PFSK-1 (cell line): Measurements from ENCODE around the gene CAMTA1.

Experiments
- POLR2AphosphoS5 ChIP-seq: IDR thresholded peaks from 2 replicates; pipeline ENCODE4 v1.6.1; 2012; ENCODE audit warnings: low read depth, mild to moderate bottlenecking, control low read depth, low read length, moderate library complexity
- SIN3A ChIP-seq: IDR thresholded peaks from 2 replicates; pipeline ENCODE4 v1.6.1; 2012; ENCODE audit warnings: mild to moderate bottlenecking, low read length, moderate library complexity, borderline replicate concordance; ENCODE audit not compliant: insufficient read depth
- TAF1 ChIP-seq: IDR thresholded peaks from 2 replicates; pipeline ENCODE4 v1.6.1; 2012; ENCODE audit warnings: low read length, control low read depth, borderline replicate concordance; ENCODE audit not compliant: insufficient read depth
- TF ChIP-seq, protein P1 (sequence below), 2 experiments: IDR thresholded peaks; 2 replicates each; pipeline versions ENCODE4 v1.6.1 to v1.8.0; 2011 to 2012; ENCODE audit warnings: low read depth in 2 of 2, low read length in 2 of 2, control low read depth in 1 of 2, inconsistent platforms in 1 of 2, mild to moderate bottlenecking in 1 of 2, moderate library complexity in 1 of 2; ENCODE audit not compliant: insufficient read depth in 1 of 2

DNA sequence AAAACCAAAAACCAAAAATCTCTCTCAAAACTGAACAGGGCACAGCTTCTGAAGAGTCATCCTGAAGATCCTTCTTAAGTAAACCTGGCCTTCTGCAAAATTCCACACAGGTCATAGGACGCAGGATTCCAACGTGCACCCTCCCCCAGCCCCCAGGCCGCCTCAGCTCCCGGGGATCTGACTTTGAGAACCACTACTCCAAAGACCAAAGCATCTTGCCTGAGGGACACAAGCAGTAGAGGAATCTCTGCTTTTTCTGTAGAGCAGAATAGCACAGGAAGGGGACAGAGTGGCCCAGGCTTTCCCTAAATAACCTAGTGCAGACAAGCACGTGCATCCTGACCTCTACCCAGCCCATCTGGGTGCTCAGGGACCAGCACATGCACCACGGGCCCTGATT, 881.0 kb downstream of the CAMTA1 start:
- TF ChIP-seq SIN3A = no peak
- no peak for TF ChIP-seq POLR2AphosphoS5
- TF ChIP-seq, protein P1, sequence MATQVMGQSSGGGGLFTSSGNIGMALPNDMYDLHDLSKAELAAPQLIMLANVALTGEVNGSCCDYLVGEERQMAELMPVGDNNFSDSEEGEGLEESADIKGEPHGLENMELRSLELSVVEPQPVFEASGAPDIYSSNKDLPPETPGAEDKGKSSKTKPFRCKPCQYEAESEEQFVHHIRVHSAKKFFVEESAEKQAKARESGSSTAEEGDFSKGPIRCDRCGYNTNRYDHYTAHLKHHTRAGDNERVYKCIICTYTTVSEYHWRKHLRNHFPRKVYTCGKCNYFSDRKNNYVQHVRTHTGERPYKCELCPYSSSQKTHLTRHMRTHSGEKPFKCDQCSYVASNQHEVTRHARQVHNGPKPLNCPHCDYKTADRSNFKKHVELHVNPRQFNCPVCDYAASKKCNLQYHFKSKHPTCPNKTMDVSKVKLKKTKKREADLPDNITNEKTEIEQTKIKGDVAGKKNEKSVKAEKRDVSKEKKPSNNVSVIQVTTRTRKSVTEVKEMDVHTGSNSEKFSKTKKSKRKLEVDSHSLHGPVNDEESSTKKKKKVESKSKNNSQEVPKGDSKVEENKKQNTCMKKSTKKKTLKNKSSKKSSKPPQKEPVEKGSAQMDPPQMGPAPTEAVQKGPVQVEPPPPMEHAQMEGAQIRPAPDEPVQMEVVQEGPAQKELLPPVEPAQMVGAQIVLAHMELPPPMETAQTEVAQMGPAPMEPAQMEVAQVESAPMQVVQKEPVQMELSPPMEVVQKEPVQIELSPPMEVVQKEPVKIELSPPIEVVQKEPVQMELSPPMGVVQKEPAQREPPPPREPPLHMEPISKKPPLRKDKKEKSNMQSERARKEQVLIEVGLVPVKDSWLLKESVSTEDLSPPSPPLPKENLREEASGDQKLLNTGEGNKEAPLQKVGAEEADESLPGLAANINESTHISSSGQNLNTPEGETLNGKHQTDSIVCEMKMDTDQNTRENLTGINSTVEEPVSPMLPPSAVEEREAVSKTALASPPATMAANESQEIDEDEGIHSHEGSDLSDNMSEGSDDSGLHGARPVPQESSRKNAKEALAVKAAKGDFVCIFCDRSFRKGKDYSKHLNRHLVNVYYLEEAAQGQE (IDR thresholded peaks at IDR 0.05; ENCODE audit: insufficient read depth in 1 of 2, low read depth in 2 of 2, low read length in 2 of 2) = no peak
- TF ChIP-seq TAF1 = no peak
